Transverse colon (tissue), 4 donors: ENCODE measurements around the gene SMG5.

Source experiments
- CTCF ChIP-seq, 5 experiments: fragments of 200-600 bp in 3 of 5; fragments of 450-650 bp in 2 of 5; sonication (generic) in 3 of 5; IDR thresholded peaks; 1 replicate in 2 of 5; 2 replicates in 3 of 5; pipeline ENCODE4 v1.5.1; 2016 to 2017; ENCODE audit warnings: antibody characterized with exemption in 5 of 5, inconsistent platforms in 3 of 5, mild to moderate bottlenecking in 2 of 5, moderate library complexity in 1 of 5
- POLR2A ChIP-seq: fragments of 450-650 bp; IDR thresholded peaks from one replicate; pipeline ENCODE4 v1.6.1; 2016; ENCODE audit warnings: antibody characterized with exemption, mild to moderate bottlenecking, moderate library complexity
- POLR2AphosphoS5 ChIP-seq, 3 donors: sonication (generic); formaldehyde crosslinking; IDR thresholded peaks; one replicate each; pipeline ENCODE4 v1.6.1; 2016; ENCODE audit warnings: antibody characterized with exemption in 3 of 3

GRCh38 chr1:156212833-156213643, 69.6 kb downstream of the SMG5 start, which contains the start of gene PMF1:
- TF ChIP-seq CTCF (IDR thresholded peaks at IDR 0.05) (no peak), POLR2AphosphoS5 (IDR thresholded peaks at IDR 0.05) (peak; percentile 85 to 93 (median 85)), POLR2A (peak; percentile 77)
